Ishikawa (cell line): ENCODE results near the gene CA14.

Source experiments
- EP300 ChIP-seq: IDR thresholded peaks from 2 replicates; pipeline ENCODE4 v1.6.1; 2012; ENCODE audit warnings: borderline replicate concordance
- MAX ChIP-seq: IDR thresholded peaks from 2 replicates; pipeline ENCODE4 v1.6.1; 2012
- NFIC ChIP-seq: IDR thresholded peaks from 2 replicates; pipeline ENCODE4 v1.6.1; 2012
- TAF1 ChIP-seq: IDR thresholded peaks from 2 replicates; pipeline ENCODE4 v1.6.1; 2012; ENCODE audit warnings: low read depth, mild to moderate bottlenecking
- TCF12 ChIP-seq: IDR thresholded peaks from 2 replicates; pipeline ENCODE4 v1.6.1; 2012; ENCODE audit warnings: low read depth
- USF1 ChIP-seq: IDR thresholded peaks from 2 replicates; pipeline ENCODE4 v1.6.1; 2012
- YY1 ChIP-seq: IDR thresholded peaks from 2 replicates; pipeline ENCODE4 v1.6.1; 2012; ENCODE audit warnings: low read depth

- no peak for TF ChIP-seq MAX
- TF ChIP-seq EP300, result no peak
- TF ChIP-seq USF1, result no peak
- no peak for TF ChIP-seq YY1
- no peak for TF ChIP-seq NFIC
- no peak for TF ChIP-seq TCF12
- no peak for TF ChIP-seq TAF1
These were observed 1.4 kb upstream of the CA14 start for GRCh38 chr1:150256198-150256553.
